HG03520 (cell line): Measurements from ENCODE around the gene RNF166.

ENCODE experiments used
- ATAC-seq: cut with Tn5 transposase; IDR thresholded peaks from one replicate; pipeline ENCODE4 v1.9.1; 2021; ENCODE audit warnings: mild to moderate bottlenecking, moderate library complexity; ENCODE audit not compliant: unreplicated experiment

The RNF166 gene

GRCh38 chr16:88739977-88740726 lies 33.9 kb upstream of the RNF166 start:
- ATAC-seq, result no peak

- ATAC-seq, result no peak
Observed at GRCh38 chr16:88739139-88739976, 33.1 kb upstream of the RNF166 start.

GRCh38 chr16:88738151-88739084 lies 32.2 kb upstream of the RNF166 start:
- ATAC-seq, result no peak

- ATAC-seq, result no peak
Observed at GRCh38 chr16:88737298-88738150, 31.3 kb upstream of the RNF166 start.

- no peak for ATAC-seq
Observed at GRCh38 chr16:88736496-88736895, 30.3 kb upstream of the RNF166 start.

GRCh38 chr16:88736088-88736487 lies 29.9 kb upstream of the RNF166 start:
- no peak for ATAC-seq

- no peak for ATAC-seq
Observed at GRCh38 chr16:88735616-88736015, 29.4 kb upstream of the RNF166 start.

- no peak for ATAC-seq
Observed at GRCh38 chr16:88735121-88735520, 28.9 kb upstream of the RNF166 start.

GRCh38 chr16:88734361-88734728 lies 28.1 kb upstream of the RNF166 start:
- no peak for ATAC-seq

GRCh38 chr16:88733630-88734360 lies 27.6 kb upstream of the RNF166 start:
- no peak for ATAC-seq

GRCh38 chr16:88732961-88733294 lies 26.7 kb upstream of the RNF166 start:
- no peak for ATAC-seq

- no peak for ATAC-seq
Observed at GRCh38 chr16:88732172-88732960, 26.2 kb upstream of the RNF166 start.

- no peak for ATAC-seq
Observed at GRCh38 chr16:88731699-88732098, 25.5 kb upstream of the RNF166 start.

GRCh38 chr16:88730632-88731607 lies 24.7 kb upstream of the RNF166 start:
- ATAC-seq, result no peak

- no peak for ATAC-seq
Observed at GRCh38 chr16:88727871-88728270, 21.7 kb upstream of the RNF166 start.

- ATAC-seq, result no peak
Observed at GRCh38 chr16:88726981-88727380, 20.8 kb upstream of the RNF166 start.

- ATAC-seq, result no peak
Observed at GRCh38 chr16:88726408-88726749, 20.2 kb upstream of the RNF166 start.
